Fibroblast of lung (primary cell): ENCODE results near the gene NTSR1. TPM values are rescaled to one million over a fixed set of nuclear protein-coding genes. Genes with fewer than 3 reads are reported as not detected.
"Not testable (repeated sequence)": the region's sequence is repeated elsewhere in the genome, so short reads cannot be mapped to it uniquely, and the experiment has no call there.

ENCODE experiments used
- DNase-seq, 2 donors: peaks; one replicate each; pipeline versions ENCODE4 v3.0.0 to v3.0.0-alpha.2; 2010; ENCODE audit warnings: low read depth in 2 of 2
- H2AFZ ChIP-seq: 2 replicates; pipeline ENCODE4 v1.5.1; 2012; ENCODE audit warnings: low read length, control low read depth, inconsistent platforms
- H3K27ac ChIP-seq: 2 replicates; pipeline ENCODE4 v1.5.1; 2011; ENCODE audit warnings: low read length, control low read depth; ENCODE audit not compliant: insufficient read depth
- H3K27me3 ChIP-seq: 2 replicates; pipeline ENCODE4 v1.5.1; 2011; ENCODE audit warnings: mild to moderate bottlenecking, low read length; ENCODE audit not compliant: control insufficient read depth, insufficient read depth
- H3K36me3 ChIP-seq: 2 replicates; pipeline ENCODE4 v1.5.1; 2011; ENCODE audit warnings: low read length; ENCODE audit not compliant: control insufficient read depth, insufficient read depth
- H3K4me1 ChIP-seq: 2 replicates; pipeline ENCODE4 v1.5.1; 2011; ENCODE audit warnings: low read length; ENCODE audit not compliant: control insufficient read depth, insufficient read depth; ENCODE audit errors: extremely low read depth
- H3K4me2 ChIP-seq: 2 replicates; pipeline ENCODE4 v1.5.1; 2011; ENCODE audit warnings: low read length, control low read depth; ENCODE audit not compliant: insufficient read depth; ENCODE audit errors: extremely low read depth
- H3K4me3 ChIP-seq, 4 experiments: fragments of 200-600 bp in 1 of 4; sonication (generic) in 1 of 4; replicated peaks in 1 of 4; 2 replicates each; pipeline ENCODE4 v1.5.1; 2011 to 2016; ENCODE audit warnings: low read length in 4 of 4, low read depth in 3 of 4, mild to moderate bottlenecking in 3 of 4, control low read depth in 2 of 4, inconsistent platforms in 1 of 4, mixed read lengths in 1 of 4; ENCODE audit not compliant: insufficient read depth in 1 of 4; ENCODE audit errors: control extremely low read depth in 1 of 4
- H3K79me2 ChIP-seq: 2 replicates; pipeline ENCODE4 v1.5.1; 2012; ENCODE audit warnings: mild to moderate bottlenecking, low read length, inconsistent platforms; ENCODE audit not compliant: control insufficient read depth, insufficient read depth
- H3K9ac ChIP-seq: 2 replicates; pipeline ENCODE4 v1.5.1; 2011; ENCODE audit warnings: mild to moderate bottlenecking, low read length, control low read depth; ENCODE audit not compliant: insufficient read depth
- H3K9me3 ChIP-seq: 2 replicates; pipeline ENCODE4 v1.5.1; 2012; ENCODE audit warnings: low read depth, low read length; ENCODE audit not compliant: control insufficient read depth, insufficient read depth
- H4K20me1 ChIP-seq: 2 replicates; pipeline ENCODE4 v1.5.1; 2011; ENCODE audit warnings: low read length; ENCODE audit not compliant: control insufficient read depth, insufficient read depth; ENCODE audit errors: extremely low read depth
- EZH2 ChIP-seq: IDR thresholded peaks from 2 replicates; pipeline ENCODE4 v1.5.1; 2012; ENCODE audit warnings: low read length, control low read depth, mild to moderate bottlenecking; ENCODE audit errors: missing control alignments
- polyA plus RNA-seq, 2 donors: library from polyadenylated mRNA; depleted of rRNA in 1 of 2; stranded (reverse) in 1 of 2; unstranded in 1 of 2; fragments of >200 nt; gene quantifications; 2 replicates each; pipeline ENCODE4 v1.2.1, GENCODE V29; 2011 to 2012; ENCODE audit warnings: missing spikeins in 1 of 2
- total RNA-seq: library from RNA; depleted of rRNA; stranded (reverse); fragments of >200 nt; gene quantifications from 2 replicates; pipeline ENCODE4 v1.2.1, GENCODE V29; 2014
- TF ChIP-seq, protein P1 (sequence below), 2 donors: IDR thresholded peaks in 1 of 2; conservative IDR thresholded peaks in 1 of 2; 1 replicate in 1 of 2; 2 replicates in 1 of 2; pipeline ENCODE4 v1.5.1; 2011 to 2012; ENCODE audit warnings: low read length in 2 of 2, control low read depth in 1 of 2, inconsistent platforms in 1 of 2, low read depth in 1 of 2, mild to moderate bottlenecking in 1 of 2

Gene NTSR1
- total and polyA plus RNA-seq, 2 donors (not counting 1 experiment from before 2014, with no cell fraction given) = 0.05 to 0.33 TPM

- DNase-seq = no peak
- Histone ChIP-seq H3K79me2 (no peaks in the 10 kb centered on the region), H3K4me1 (peaks cover 2% of the 10 kb centered on the region), H3K27me3 (peaks cover 14% of the 10 kb centered on the region), H4K20me1 (no peaks in the 10 kb centered on the region), H3K9ac (no peak overlapping the region), H3K4me2 (no peak overlapping the region), H3K36me3 (no peaks in the 10 kb centered on the region), H2AFZ (no peak overlapping the region), H3K9me3 (no peaks in the 10 kb centered on the region), H3K4me3 (no peak overlapping the region), H3K27ac (no peak overlapping the region)
- TF ChIP-seq, protein P1, sequence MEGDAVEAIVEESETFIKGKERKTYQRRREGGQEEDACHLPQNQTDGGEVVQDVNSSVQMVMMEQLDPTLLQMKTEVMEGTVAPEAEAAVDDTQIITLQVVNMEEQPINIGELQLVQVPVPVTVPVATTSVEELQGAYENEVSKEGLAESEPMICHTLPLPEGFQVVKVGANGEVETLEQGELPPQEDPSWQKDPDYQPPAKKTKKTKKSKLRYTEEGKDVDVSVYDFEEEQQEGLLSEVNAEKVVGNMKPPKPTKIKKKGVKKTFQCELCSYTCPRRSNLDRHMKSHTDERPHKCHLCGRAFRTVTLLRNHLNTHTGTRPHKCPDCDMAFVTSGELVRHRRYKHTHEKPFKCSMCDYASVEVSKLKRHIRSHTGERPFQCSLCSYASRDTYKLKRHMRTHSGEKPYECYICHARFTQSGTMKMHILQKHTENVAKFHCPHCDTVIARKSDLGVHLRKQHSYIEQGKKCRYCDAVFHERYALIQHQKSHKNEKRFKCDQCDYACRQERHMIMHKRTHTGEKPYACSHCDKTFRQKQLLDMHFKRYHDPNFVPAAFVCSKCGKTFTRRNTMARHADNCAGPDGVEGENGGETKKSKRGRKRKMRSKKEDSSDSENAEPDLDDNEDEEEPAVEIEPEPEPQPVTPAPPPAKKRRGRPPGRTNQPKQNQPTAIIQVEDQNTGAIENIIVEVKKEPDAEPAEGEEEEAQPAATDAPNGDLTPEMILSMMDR (conservative IDR thresholded peaks at IDR 0.05 in 1 of 2, IDR thresholded peaks at IDR 0.05 in 1 of 2; ENCODE audit: low read depth in 1 of 2, low read length in 2 of 2) = no peak
- no peak for TF ChIP-seq EZH2
Observed at GRCh38 chr20:62679978-62680589, 28.6 kb upstream of the NTSR1 start.

DNA sequence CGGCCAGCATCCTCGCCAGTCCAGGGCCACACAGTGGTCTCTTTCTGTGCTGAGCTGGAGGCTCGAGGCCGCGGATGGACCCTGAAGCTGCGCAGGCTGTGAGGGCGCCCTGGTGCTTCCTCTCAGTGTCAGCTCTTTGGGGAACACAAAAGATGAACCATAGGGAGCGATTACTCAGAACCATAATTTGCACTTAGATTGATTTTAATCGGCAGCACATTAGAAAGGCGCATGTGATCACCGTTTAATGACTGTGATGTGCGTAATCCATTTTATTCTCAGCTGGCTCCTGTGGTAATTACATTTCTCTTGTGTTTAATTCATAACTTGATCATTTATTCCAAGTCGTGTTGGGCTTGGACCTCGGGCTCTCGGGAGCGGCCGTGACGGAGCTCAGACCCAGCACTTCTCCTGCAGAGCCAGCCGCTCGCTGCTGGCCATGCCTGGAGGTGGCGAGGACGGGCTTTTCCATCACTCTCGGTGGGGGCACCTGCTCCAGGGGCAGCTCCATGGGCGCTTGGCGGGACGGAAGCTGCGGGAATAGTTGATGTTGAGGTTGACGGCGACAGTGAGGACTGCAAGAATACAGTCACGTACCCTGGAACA is 25.6 kb upstream of the NTSR1 start:
- H3K27me3 ChIP-seq = peaks cover 15% of the 10 kb centered on the region
- TF ChIP-seq, protein P1 (conservative IDR thresholded peaks at IDR 0.05 in 1 of 2, IDR thresholded peaks at IDR 0.05 in 1 of 2; ENCODE audit: low read depth in 1 of 2, low read length in 2 of 2) = no peak
- no peak for TF ChIP-seq EZH2

DNA sequence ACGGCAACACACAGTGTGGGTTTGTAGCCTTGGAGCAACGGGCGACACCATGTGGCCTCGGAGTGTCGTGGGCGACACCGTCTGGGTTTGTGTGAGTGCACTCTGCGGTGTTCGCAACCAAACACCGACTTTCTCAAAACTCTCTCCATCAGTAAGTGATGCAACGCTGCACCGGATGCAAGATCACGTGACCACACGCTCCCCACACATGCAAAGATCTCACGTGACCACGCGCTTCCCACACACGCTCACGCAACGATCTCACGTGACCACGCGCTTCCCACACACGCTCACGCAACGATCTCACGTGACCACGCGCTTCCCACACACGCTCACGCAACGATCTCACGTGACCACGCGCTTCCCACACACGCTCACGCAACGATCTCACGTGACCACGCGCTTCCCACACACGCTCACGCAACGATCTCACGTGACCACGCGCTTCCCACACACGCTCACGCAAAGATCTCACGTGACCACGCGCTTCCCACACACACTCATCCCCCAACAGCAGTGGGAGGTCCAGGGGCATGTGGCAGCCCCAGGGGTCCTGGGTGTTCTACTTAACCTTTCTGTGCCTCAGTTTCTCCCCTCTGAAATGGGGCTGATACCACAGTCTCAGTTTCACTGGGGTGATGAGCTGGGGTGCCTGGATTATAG is 24.8 kb upstream of the NTSR1 start:
- H3K27me3 ChIP-seq = peaks cover 15% of the 10 kb centered on the region

More for the DNA sequence above, 25.6 kb upstream of the NTSR1 start:
- no peaks in the 10 kb centered on the region for H4K20me1 ChIP-seq
- no peaks in the 10 kb centered on the region for H3K9me3 ChIP-seq
- no peak overlapping the region for H3K9ac ChIP-seq
- H3K36me3 ChIP-seq = no peaks in the 10 kb centered on the region
- H3K79me2 ChIP-seq = no peaks in the 10 kb centered on the region
- H3K4me3 ChIP-seq = no peak overlapping the region
- no peaks in the 10 kb centered on the region for H3K4me1 ChIP-seq
- no peak overlapping the region for H3K4me2 ChIP-seq
- no peak overlapping the region for H3K27ac ChIP-seq
- no peak for DNase-seq
- no peak overlapping the region for H2AFZ ChIP-seq

More for the DNA sequence above, 24.8 kb upstream of the NTSR1 start:
- H4K20me1 ChIP-seq, DNase-seq, H2AFZ ChIP-seq, H3K36me3 ChIP-seq, H3K79me2 ChIP-seq, H3K9me3 ChIP-seq, H3K4me3 ChIP-seq, H3K9ac ChIP-seq, H3K4me1 ChIP-seq, H3K4me2 ChIP-seq, H3K27ac ChIP-seq: not testable (repeated sequence)
